Measurements from ENCODE around the gene MFGE8. TPM values are rescaled to one million over a fixed set of nuclear protein-coding genes. Genes with fewer than 3 reads are reported as not detected.

The MFGE8 gene
- total and polyA plus RNA-seq, 4 donors = 78.6 to 135 (median 96.1) TPM

DNA sequence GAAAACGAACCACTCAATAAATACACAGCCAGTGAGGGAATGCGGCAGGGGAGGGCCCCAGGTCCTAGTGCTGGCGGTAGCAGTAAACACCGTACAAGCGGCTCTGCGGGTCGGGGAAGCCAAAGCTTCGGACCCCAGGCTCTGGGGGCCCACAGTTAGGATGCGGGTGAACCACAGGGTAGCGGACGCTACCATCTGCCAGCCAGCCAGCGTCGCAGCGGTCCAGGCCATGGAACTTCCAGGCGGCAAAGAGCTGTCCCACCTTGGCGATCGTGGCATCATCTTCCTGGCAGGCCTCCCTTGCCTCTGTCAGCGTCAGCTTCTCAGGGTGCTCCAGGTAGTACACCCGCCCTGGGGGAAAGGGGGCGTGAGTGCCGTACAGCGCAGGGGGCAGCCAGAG is 35.3 kb downstream of the MFGE8 start:
- TF ChIP-seq, protein P1, sequence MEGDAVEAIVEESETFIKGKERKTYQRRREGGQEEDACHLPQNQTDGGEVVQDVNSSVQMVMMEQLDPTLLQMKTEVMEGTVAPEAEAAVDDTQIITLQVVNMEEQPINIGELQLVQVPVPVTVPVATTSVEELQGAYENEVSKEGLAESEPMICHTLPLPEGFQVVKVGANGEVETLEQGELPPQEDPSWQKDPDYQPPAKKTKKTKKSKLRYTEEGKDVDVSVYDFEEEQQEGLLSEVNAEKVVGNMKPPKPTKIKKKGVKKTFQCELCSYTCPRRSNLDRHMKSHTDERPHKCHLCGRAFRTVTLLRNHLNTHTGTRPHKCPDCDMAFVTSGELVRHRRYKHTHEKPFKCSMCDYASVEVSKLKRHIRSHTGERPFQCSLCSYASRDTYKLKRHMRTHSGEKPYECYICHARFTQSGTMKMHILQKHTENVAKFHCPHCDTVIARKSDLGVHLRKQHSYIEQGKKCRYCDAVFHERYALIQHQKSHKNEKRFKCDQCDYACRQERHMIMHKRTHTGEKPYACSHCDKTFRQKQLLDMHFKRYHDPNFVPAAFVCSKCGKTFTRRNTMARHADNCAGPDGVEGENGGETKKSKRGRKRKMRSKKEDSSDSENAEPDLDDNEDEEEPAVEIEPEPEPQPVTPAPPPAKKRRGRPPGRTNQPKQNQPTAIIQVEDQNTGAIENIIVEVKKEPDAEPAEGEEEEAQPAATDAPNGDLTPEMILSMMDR (IDR thresholded peaks at IDR 0.05; ENCODE audit: control extremely low read depth, extremely low read depth) = no peak
- Histone ChIP-seq H3K27me3 (ENCODE audit: control insufficient read depth in 3 of 3, insufficient read depth in 3 of 3, low read length in 2 of 3) (no peaks in the 10 kb centered on the region), H3K4me3 (no peak overlapping the region), H3K9me3 (ENCODE audit: control insufficient read depth in 4 of 4, insufficient read depth in 3 of 4, low read length in 3 of 4) (no peaks in the 10 kb centered on the region), H3K27ac (ENCODE audit: low read depth in 1 of 2, low read length in 1 of 2) (no peak overlapping the region), H3K36me3 (ENCODE audit: control insufficient read depth in 4 of 4, insufficient read depth in 4 of 4, low read length in 4 of 4) (no peaks in the 10 kb centered on the region), H3K9ac (ENCODE audit: insufficient read depth in 1 of 2, low read length in 2 of 2) (no peak overlapping the region), H3K4me1 (ENCODE audit: control insufficient read depth in 5 of 5, insufficient read depth in 5 of 5, low read length in 5 of 5) (no peaks in the 10 kb centered on the region)
- no peak for ATAC-seq (ENCODE audit: insufficient read depth, low FRiP score)
- 92 to 95% methylated on average over 22 of the region's 22 CpGs for WGBS, 2 donors
- DNase-seq = no peak

DNA sequence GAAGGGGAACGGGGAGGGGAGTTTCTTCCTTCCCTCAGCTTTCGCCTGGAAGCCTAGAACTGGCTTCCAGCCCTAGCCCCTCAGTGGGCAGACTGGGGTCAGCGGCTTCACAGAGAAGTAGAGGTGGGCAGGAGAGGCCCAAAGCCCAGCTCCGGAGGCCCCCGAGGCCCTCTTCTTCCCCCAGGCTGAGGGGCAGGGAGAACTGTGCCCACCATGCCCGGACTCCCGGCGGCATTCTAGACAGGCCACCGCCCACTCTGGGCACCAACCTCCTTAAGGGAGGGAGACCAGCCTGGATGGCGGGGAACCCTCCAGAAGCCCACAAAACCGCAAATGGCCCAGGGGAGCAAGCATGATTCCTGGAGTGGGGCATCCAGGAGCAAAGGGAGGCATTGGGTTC is 35.8 kb downstream of the MFGE8 start:
- ATAC-seq (ENCODE audit: insufficient read depth, low FRiP score) (no peak), DNase-seq (no peak)
- Histone ChIP-seq H3K27ac (ENCODE audit: low read depth in 1 of 2, low read length in 1 of 2) (no peak overlapping the region), H3K9me3 (ENCODE audit: control insufficient read depth in 4 of 4, insufficient read depth in 3 of 4, low read length in 3 of 4) (no peaks in the 10 kb centered on the region), H3K4me3 (no peak overlapping the region), H3K27me3 (ENCODE audit: control insufficient read depth in 3 of 3, insufficient read depth in 3 of 3, low read length in 2 of 3) (no peaks in the 10 kb centered on the region), H3K36me3 (ENCODE audit: control insufficient read depth in 4 of 4, insufficient read depth in 4 of 4, low read length in 4 of 4) (no peaks in the 10 kb centered on the region), H3K9ac (ENCODE audit: insufficient read depth in 1 of 2, low read length in 2 of 2) (no peak overlapping the region), H3K4me1 (ENCODE audit: control insufficient read depth in 5 of 5, insufficient read depth in 5 of 5, low read length in 5 of 5) (no peaks in the 10 kb centered on the region)
- 94 to 96% methylated on average over 10 to 11 of the region's 11 CpGs for WGBS, 2 donors
- TF ChIP-seq, protein P1 (IDR thresholded peaks at IDR 0.05; ENCODE audit: control extremely low read depth, extremely low read depth) = no peak

DNA sequence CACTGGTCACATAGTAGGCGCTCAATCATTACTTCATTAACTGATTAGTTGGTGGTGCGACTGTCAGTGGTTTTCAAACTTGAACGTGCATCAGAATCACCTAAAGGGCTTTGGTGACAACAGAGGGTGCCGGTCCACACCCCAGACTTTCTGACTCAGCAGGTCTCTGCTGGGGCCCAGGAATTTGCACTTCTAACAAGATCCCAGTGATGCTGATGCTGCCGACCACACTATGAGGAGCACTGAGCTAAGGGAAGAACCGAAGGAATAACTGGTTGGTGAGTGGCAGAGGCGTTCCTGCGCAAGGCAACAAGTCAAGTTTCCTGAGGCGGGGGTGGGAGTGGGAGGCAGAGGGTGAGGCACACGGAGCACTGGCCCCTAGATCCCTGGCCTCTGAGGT is 36.6 kb downstream of the MFGE8 start:
- H3K4me3 ChIP-seq = no peak overlapping the region
- WGBS, 2 donors = 88 to 92% methylated on average over 10 of the region's 10 CpGs
- H3K27ac ChIP-seq (ENCODE audit: low read depth in 1 of 2, low read length in 1 of 2) = no peak overlapping the region
- no peaks in the 10 kb centered on the region for H3K9me3 ChIP-seq (ENCODE audit: control insufficient read depth in 4 of 4, insufficient read depth in 3 of 4, low read length in 3 of 4)
- DNase-seq (no peak), ATAC-seq (ENCODE audit: insufficient read depth, low FRiP score) (no peak)
- no peaks in the 10 kb centered on the region for H3K27me3 ChIP-seq (ENCODE audit: control insufficient read depth in 3 of 3, insufficient read depth in 3 of 3, low read length in 2 of 3)
- H3K36me3 ChIP-seq (ENCODE audit: control insufficient read depth in 4 of 4, insufficient read depth in 4 of 4, low read length in 4 of 4) = no peaks in the 10 kb centered on the region
- H3K9ac ChIP-seq (ENCODE audit: insufficient read depth in 1 of 2, low read length in 2 of 2) = no peak overlapping the region
- TF ChIP-seq, protein P1 (IDR thresholded peaks at IDR 0.05; ENCODE audit: control extremely low read depth, extremely low read depth) = no peak
- no peaks in the 10 kb centered on the region for H3K4me1 ChIP-seq (ENCODE audit: control insufficient read depth in 5 of 5, insufficient read depth in 5 of 5, low read length in 5 of 5)

DNA sequence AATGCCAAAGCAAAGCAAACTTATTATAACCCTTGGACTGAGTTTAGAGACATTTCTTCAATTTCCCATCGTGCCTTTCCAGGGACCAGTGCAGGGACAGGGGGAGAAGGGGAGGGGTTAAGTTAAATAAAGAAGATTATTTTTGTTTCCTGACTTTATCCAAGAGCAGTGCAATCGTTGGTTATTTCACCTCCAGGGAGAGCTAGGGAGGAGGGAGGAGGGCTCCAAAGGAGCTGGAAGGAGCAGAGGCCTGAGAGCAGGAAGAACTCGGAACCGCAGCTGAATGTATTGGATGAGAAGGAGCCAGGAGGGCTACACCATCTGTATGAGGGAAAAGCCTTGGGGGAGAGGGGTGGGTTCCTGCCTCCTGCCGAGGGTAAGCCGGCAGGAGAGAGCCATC is 38.5 kb downstream of the MFGE8 start:
- H3K27ac ChIP-seq (ENCODE audit: low read depth in 1 of 2, low read length in 1 of 2) = no peak overlapping the region
- TF ChIP-seq, protein P1 (IDR thresholded peaks at IDR 0.05; ENCODE audit: control extremely low read depth, extremely low read depth) = no peak
- ATAC-seq (ENCODE audit: insufficient read depth, low FRiP score) = no peak

More for the DNA sequence above, 38.5 kb downstream of the MFGE8 start:
- Histone ChIP-seq H3K9ac (ENCODE audit: insufficient read depth in 1 of 2, low read length in 2 of 2) (no peak overlapping the region), H3K9me3 (ENCODE audit: control insufficient read depth in 4 of 4, insufficient read depth in 3 of 4, low read length in 3 of 4) (peaks cover 0 to 6% (median 0%) of the 10 kb centered on the region in 4 donors), H3K36me3 (ENCODE audit: control insufficient read depth in 4 of 4, insufficient read depth in 4 of 4, low read length in 4 of 4) (no peaks in the 10 kb centered on the region), H3K4me3 (no peak overlapping the region), H3K27me3 (ENCODE audit: control insufficient read depth in 3 of 3, insufficient read depth in 3 of 3, low read length in 2 of 3) (peaks cover 0 to 4% (median 3%) of the 10 kb centered on the region in 3 donors), H3K4me1 (ENCODE audit: control insufficient read depth in 5 of 5, insufficient read depth in 5 of 5, low read length in 5 of 5) (no peaks in the 10 kb centered on the region)
- WGBS, 2 donors = 46 to 68% methylated on average over 6 of the region's 6 CpGs
- DNase-seq = no peak
